GM21528 (cell line): ENCODE measurements around the gene NAXD.
A peak's percentile ranks its signal among the peaks of the same experiment; 100 is the strongest.
"Not testable (repeated sequence)": the region's sequence is repeated elsewhere in the genome, so short reads cannot be mapped to it uniquely, and the experiment has no call there.

Experiments used
- ATAC-seq: cut with Tn5 transposase; IDR thresholded peaks from one replicate; pipeline ENCODE4 v1.9.1; 2021; ENCODE audit warnings: mild to moderate bottlenecking, moderate library complexity; ENCODE audit not compliant: unreplicated experiment, low FRiP score

NAXD gene

GRCh38 chr13:110661256-110661655, 45.9 kb downstream of the NAXD start:
- ATAC-seq, result no peak

GRCh38 chr13:110662091-110662490, 46.7 kb downstream of the NAXD start:
- no peak for ATAC-seq

DNA sequence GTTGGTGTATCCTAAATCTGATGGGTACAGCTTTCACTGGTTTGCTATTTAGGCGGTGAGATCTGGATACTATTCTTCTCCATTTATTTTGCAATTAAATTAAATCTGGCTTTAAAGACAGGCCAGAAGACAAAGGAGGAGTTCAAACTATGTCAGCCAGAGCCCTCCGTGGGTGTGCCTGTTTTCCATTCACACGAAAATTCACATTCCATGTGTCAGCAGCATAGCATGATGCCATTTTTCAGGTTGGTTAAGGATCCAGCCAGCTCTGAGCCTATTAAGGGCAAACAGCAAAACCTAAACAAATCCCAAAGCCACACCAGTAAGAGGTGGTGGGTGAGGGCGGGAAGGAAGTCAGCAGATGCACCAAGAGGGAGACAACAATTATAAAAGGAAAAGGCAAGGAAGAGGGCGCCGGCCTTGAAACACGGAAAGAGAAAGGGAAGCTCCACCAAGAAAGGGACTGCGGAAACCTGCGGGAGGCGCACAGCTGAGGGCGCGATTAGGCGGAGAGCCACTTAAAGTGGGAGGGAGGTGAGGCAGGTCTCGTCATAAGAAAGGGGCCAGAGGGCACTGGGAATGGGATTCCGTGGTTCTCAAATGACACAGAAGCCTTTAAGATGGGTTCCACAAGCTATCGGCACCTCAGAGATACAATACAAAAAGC, 47.6 kb downstream of the NAXD start:
- ATAC-seq, result no peak

DNA sequence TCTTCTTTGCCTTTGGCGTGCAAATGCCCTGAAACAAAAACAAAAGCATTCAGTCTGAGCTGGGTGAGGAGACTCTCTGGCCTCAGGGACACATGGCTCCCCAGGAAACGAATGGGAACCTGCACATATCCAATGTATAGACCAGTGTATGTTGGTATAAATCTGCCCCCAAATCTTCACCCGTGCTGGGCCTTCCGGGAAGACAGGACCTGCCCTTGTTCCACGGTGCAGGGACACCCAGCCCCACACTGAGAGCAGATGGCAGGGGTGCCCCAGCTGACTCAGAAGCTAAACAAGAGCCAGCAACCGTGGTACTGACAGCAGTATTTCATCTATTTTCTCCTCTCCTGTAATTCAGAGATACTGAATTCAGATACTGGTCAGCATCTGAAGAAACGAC, 48.1 kb downstream of the NAXD start:
- ATAC-seq, result no peak

GRCh38 chr13:110664041-110664440, 48.7 kb downstream of the NAXD start:
- ATAC-seq, result no peak

- no peak for ATAC-seq
Measured at GRCh38 chr13:110664673-110665072, 49.3 kb downstream of the NAXD start.

DNA sequence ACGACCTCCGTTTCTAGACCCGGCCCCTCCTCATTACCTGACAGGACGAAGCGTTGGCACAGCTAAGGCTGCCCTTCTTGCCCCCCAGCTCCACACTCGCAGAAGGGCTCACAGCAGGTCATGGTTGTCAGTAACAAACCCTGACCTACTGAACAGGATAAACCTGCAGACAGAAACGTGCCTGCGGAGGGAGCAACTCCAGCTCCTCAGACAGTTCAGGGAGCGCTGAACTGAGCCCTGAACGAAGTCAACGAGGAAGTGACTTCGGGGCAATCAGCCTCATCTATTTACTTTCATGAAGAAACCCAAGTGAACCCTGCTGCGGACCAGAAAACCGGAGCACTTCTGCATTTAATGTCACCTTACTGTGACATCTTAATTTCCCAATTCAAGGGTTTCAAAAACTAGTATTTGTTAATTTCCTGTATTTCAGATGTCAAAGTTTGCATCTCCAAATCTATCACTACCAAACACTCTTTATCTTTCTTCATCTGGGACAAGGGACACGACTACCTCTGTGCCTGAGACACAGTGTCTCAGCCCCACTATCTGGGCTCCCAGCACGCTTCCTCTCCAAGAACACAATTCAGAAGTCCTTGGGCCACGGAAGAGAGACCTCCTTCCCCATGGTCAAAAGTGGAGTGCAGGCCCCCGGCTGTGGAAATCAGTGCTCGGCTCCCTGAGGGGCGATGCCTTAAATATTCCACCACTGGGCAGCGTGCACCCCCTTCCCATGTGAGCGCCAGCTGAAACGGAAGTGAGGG, 50.3 kb downstream of the NAXD start:
- no peak for ATAC-seq

DNA sequence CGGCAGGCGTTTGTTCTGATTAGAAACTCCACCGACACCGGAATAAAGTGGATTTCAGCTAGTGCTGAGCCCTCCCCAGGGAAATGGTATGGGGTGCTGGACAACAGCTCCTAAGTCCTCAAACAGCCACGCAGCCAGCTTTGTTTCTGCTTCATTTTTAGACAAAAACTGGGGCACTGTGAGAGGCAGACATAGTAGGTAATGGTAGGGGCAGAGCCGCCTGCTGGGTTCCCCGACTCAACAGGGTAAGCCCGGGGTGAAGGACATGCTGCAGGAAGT, 50.8 kb downstream of the NAXD start:
- no peak for ATAC-seq

DNA sequence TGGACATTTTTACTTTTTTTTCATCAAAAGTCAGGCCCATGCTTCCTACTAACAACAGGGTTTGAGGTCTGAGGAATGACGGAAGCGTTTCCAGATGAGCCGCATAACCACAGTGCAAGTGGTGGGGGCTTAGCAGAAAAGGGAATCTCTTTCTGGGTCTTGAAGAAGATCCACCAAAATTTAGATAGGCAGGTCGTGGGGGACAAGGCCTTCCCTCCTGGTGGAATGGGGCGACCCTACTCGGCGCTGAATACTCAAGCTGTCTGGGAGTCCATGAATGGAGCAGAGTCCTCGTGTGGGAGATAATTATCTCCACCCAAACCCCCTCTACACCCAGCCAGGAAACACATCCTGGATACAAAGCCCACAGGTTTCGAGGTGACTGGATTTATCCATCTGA, 53.7 kb downstream of the NAXD start:
- ATAC-seq, result no peak

DNA sequence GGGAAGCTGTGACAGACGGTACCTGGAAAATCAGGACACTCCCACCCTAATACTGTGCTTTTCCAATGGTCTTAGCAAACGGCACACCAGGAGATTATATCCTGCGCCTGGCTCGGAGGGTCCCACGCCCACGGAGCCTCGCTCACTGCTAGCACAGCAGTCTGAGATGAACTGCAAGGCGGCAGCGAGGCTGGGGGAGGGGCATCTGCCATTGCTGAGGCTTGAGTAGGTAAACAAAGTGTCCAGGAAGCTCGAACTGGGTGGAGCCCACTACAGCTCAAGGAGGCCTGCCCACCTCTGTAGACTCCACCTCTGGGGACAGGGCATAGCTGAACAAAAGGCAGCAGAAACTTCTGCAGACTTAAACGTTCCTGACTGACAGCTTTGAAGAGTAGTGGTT, 54.5 kb downstream of the NAXD start:
- not testable (repeated sequence) for ATAC-seq

DNA sequence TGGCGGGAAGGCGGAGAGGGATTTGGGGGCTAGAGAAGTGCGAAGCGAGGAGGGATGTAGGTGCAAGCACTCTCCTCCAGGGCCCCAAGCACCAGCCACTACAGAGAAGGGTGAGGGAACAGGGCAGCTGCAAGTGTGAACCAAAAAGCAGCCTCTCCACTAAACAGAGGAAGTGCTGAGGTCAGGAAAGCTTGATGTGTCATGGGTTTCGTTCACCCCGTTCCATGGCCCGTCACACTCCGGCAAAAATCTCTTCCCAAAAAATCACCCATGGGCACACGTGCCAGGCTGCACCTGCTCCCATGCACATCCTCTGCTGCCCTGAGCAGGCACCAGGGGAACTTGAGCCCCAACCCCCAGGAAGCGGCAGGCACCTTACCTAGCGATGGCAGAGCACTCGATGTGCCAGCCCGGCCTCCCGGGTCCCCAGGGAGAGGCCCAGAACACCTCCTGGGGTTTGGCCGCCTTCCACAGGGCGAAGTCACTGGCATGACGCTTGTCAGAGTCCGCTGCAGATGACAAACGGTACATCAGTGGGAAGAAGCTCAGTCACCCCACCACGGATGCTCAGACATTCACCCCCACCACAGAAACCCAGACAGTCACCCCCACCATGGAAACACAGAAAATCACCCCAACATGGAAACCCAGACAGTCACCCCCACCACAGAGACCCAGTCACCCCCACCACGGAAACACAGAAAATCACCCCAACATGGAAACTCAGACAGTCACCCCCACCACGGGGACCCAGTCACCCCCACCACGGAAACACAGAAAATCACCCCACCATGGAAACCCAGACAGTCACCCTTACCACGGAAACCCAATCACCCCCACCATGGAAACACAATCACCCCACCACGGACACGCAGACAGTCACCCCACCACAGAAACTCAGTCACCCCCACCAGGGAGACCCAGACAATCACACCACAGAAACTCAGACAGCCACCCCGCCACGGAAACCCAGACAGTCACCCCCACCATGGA, 61.5 kb downstream of the NAXD start:
- peak; percentile 81 for ATAC-seq

DNA sequence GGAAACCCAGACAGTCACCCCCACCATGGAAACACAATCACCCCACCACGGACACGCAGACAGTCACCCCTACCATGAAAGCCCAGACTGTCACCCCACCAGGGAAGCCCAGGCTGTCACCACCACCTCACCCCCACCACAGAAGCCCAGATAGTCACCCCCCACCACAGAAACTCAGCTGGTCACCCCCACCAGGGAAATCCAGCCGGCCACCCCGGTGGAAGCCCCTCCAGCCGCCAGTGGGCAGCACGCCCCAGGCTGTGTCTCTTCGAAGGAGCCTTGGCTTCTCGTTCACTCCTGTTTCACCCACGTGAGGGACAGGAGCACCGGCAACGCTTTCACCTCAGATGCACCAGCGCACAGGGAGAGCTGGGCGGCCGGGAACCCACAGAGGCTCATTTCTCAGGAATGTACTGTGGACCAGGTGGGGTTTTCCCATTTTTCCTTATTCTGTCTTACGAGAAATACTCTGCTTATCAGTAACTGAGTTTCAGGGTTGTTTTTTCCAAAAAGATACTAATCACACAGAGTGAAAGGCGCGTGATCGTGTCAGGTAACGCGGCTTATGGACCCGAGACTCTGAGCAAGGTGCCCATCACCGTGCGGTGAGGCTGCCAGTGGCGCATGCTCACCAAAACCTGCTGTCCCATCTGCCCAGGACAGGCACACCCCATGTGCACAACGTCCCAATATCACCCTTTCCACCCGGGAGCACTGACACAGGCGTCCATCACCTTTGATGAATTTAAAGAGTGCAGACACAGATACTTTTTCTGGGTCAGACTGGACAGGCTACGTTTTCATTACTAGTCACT, 62.6 kb downstream of the NAXD start:
- ATAC-seq, result no peak

DNA sequence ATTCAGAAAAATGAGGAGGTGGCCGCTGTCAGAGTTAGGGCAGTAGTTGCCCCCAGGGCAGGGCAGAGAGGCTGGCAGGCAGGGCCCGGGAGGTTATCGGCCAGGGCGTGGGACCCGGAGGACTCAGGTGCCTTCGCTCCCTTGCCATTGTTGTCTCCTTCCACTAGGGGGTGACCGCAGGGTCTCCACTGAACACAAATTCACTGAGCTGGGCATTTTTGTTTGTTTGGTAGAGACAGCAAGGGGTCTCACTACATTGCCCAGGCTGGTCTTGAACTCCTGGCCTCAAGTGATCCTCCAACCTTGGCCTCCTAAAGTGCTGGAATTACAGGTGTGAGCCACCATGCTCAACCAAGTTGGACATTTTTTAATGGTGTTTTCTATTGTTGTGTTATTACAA, 65.5 kb downstream of the NAXD start:
- no peak for ATAC-seq

DNA sequence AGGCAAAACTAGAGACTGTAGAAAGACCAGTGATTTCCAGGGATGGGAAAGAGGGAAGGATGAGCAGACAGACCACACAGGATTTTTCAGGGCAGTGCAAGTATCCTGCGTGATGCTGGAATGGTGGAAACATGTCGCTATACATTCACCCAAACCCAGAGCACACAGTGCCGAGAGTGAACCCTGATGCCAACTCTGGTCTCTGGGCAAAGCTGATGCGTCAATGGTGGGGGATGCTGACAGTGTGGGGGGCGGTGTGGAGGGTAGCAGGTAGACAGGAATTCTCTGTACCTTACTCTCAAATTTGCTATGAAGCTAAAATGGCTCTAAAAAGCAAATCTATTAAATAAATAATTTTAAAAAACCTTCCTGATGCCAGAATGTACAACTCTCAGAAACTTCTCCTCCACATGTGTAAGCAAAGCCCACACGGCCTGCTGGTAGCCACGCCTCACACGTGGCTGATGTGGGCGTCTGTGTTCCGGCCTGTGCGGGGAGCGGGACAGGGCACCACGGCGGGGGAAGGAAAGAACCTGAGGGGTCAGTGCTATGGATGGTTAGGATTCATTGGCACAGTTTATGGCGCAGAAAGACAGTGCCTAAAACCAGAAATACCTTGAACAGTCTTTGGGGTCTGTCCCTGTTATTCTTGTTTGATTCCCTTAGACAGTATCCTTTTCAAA, 66.7 kb downstream of the NAXD start:
- no peak for ATAC-seq

DNA sequence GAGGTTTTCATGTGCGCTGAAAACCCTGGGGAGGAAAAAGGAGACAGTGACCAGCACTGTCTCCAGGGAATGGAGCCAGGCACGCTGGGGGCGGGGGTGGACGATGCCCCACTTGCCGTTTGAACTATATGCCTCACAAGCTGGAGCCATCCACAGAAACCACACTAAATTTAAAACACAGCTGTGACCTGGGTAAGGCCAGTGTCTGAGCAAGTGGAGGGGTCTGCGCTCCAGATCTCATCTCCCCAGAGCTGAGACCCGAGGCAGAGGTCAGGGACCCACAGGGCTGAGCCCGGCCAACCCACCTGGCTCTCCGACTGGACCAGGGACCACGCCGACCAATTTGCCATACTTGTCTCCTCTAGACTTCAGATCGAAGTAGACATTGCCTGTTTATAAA, 67.4 kb downstream of the NAXD start:
- ATAC-seq, result no peak

GRCh38 chr13:110683203-110683883, 68.0 kb downstream of the NAXD start:
- no peak for ATAC-seq

GRCh38 chr13:110683921-110684320, 68.6 kb downstream of the NAXD start:
- ATAC-seq, result no peak

- no peak for ATAC-seq
Measured at GRCh38 chr13:110684388-110685056, 69.2 kb downstream of the NAXD start.
